ENCODE data around the gene ITPRID1. TPM values are rescaled to one million over a fixed set of nuclear protein-coding genes. Genes with fewer than 3 reads are reported as not detected.

Gene ITPRID1
- total and polyA plus RNA-seq, 2 of the 8 experiments (the other 6 are each of a cell fraction or from before 2014, with no cell fraction given): 0.09 to 0.47 TPM

DNA sequence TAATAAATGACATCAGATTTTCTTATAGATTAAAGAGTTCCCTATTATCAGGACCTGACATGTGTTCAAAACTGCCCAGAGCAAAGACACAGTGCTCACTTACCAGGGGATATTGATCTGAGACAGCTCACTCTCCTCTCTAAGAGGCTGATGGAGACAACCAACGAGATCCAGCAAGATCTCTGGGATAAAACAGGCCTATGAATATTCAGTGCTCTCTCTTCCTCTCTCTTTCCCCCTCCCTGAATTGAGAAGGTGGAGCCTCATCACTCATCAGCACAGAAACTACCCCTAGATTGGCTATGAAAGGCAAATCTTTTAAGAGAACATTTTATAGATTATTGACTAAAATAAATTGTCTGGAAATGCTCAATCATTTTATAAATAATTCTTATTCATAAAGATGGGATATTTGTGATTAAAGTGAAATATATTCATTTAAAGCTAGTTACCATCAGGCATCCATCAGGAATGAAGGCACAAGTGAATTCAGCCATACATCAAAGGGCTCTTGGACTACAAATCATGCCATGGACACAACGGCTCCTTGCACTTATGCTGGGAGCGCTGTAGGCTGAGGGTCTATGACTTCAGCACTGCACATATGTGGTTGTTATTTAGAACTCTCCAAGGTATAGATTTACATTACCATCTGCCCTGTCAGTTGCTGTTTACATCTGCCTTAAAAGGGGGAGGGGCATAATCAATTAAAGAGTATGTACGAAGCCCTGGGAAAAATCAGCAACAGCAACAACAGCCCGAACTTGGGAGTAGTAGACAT, 169.7 kb downstream of the ITPRID1 start (continued):
- TF ChIP-seq CHD7 (IDR thresholded peaks at IDR 0.05; ENCODE audit: insufficient replicate concordance, low read length): no peak
- TF ChIP-seq NANOG (IDR thresholded peaks at IDR 0.05; ENCODE audit: insufficient read depth, low read depth, low read length, poor library complexity, severe bottlenecking): no peak
- no peak for TF ChIP-seq SP4 (IDR thresholded peaks at IDR 0.05; ENCODE audit: low read length)
- no peak for TF ChIP-seq RXRA (IDR thresholded peaks at IDR 0.05; ENCODE audit: insufficient read depth, low read depth, low read length)
